NCI-H1436 (cell line): ENCODE results near the gene NTRK1.
A peak's percentile ranks its signal among the peaks of the same experiment; 100 is the strongest.

Experiments used
- DNase-seq: peaks from one replicate; lab custom pipeline; 2025; lab: John Stamatoyannopoulos, UW

Gene NTRK1

DNA sequence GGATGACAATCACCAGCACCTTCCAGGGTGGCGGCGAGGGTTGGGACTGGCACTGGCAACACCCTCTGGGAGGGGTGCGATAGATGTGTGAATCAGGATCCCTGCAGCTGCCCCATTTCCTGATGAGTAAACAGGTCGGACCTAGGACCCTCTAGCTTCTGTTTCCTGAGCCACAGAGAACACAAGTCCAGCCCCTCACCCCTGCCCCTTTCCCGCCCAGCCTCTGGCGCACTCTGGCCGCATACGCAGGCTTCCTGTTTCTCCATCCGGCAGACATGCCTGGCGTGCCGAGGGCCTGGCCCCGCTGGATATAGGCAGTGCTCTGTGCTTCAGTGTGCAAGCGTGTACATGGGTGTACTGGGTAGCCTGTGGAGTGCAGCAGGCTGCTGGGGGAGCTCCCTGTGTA is 37.5 kb downstream of the NTRK1 start:
- no peak for DNase-seq

DNA sequence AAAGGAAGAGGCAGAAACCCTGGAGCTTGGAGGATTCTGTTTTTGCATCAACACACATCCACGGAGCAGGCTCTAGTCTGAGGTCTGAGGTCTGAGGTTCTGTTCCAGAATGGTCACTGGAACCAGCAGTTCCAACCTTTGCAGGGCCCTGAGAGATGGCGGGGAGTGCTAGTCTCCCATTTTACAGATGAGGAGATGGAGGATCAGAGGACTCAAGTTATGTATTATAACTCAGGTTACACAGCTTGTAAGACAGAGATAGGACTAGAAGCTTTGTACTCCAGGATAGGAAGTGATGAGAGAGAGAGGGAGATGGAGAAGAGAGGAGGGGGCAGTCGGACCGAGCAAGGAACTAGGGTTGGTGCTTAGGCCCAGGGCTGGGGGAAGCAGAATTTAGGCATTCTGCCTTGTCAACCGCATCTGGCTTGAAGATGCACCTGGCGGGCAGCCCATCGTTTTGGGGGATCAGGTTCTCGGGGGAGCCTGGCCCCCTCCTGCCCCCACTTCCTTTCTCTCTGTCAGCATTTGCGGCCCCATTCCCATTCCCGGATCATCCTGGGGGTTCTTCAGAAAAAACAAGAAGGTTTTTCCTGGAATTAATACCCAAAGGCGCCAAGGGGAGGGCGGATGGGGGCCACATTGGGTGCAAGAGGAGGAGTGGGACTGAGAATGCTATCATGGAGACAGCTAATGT is 38.5 kb downstream of the NTRK1 start:
- DNase-seq = no peak

DNA sequence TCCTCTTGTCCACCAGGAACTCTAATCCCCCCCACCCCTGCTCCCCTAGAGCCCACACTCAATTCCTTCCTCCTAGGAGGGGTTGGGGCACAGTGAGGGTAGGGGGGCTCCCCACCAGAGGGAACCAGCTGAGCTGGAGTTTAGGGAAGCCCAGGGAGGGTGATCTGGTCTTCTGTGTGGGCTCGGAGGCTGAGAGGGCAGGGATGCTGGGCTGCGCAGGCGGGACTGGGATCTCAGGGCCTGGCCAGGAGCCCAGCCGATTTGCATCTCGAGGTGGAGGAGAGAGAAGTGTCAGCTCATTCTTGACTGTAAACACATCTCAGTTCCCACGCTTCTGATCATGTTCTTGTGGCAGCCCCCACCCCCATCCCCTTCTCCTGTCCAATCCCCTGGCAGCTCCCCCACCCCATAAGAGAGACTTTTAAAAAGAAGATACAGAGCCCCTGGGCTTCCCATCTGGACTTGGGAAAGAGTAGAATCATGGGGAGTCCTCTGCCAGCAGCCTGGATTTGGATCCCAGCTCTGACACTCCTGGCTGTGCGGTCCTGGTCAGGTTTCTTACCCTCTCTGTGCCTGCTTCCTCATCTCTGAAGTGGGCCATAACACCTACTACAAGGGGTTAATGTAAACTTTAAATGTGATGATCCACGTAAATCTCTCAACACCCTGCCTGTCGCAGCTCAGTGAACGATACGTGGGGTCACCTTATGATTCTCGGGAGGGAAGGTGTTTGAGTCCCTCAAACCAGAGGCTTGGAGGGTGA is 39.5 kb downstream of the NTRK1 start:
- no peak for DNase-seq

DNA sequence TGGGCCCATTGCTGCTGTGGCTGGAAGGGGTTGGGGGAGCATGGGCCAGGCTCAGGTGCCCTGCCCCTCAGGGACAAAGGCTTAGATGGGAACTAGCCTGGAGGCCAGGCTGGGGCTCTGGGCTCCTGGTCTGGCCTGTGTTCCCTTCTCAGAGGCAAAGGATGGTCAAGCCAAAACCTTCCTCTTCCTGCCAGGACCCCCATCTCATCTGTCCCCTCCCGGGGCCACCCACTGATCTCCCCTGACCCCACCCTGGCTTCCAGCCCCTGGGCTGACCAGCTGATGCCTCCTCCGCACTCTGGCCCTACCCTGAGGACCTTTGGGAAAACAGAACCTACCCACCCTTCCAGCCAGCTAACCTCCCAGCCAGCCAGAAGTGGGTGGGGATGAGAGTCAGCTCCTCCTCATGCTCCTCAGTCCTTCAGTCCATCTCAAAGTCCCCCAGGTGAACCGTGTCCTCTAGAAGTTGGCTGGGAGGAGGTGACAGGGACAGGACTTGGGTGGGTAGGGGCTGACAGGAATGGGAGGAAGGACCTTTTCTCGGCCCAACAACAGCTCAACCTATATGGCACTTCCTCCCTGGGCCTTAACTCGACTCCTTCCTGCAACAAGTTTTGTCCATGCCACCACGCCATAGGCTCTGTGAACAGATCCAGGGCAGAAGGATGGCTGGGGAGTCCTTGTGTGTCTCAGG is 40.4 kb downstream of the NTRK1 start:
- no peak for DNase-seq

DNA sequence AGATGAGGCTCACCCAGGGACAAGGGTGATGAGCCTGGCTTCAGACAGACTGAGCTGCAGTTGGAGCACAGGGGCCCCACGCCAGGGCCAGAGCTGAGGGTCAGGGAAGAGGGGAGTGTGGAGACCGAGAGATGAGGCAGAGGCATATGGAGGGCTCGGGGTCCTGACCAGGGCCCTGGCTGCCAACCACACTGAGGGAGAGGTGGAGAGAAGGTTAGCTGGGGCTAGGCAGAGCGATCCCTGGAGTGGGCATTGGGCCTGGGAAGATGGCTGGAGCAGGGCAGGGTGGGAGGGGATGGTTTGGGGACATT is 40.9 kb downstream of the NTRK1 start:
- DNase-seq = no peak

DNA sequence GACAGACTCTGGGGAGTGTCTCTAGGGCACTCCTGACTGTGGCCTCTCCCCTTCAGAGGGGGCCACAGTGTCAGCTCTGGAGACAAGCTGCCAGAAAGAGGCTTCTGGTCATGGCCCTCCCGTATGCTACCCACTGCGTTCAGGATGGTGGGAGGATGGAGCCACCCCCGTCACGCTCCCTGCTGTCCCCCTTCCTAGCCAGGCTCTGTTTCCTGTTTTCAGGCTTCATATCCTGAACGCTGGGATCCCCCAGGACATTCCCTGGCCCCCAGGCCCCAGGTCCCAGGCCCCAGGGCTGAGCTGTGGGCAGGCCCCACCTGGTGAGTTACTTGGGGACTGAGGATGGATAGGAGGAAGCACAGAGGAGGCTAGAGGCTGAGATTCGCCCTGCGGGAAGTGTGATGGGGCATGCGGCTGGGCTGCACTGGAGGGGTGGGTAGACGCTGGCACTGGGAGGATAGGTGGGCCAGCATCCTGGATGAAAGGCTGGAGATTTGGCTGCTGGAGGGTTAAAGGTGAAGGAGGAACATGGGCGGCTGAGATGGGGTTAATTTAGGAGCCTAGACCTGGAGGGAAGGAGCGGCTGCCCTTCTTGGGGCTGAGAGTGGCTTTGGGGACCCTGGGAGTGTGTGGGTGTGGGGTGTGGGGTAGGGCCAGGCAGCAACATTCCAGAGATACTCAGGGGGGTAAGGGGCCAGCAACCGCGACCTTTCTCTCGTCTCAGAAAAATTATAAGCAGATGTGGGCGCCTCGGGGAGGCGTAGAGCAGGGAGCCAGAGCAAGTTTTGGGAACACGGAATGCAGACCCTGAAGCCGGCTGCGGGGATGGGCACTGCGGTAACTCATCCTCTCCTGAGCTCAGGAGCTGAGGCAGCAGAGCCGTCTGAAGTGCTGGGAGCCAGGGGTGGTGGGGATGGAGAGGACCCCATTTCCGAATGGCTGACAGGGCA is 41.6 kb downstream of the NTRK1 start:
- no peak for DNase-seq

DNA sequence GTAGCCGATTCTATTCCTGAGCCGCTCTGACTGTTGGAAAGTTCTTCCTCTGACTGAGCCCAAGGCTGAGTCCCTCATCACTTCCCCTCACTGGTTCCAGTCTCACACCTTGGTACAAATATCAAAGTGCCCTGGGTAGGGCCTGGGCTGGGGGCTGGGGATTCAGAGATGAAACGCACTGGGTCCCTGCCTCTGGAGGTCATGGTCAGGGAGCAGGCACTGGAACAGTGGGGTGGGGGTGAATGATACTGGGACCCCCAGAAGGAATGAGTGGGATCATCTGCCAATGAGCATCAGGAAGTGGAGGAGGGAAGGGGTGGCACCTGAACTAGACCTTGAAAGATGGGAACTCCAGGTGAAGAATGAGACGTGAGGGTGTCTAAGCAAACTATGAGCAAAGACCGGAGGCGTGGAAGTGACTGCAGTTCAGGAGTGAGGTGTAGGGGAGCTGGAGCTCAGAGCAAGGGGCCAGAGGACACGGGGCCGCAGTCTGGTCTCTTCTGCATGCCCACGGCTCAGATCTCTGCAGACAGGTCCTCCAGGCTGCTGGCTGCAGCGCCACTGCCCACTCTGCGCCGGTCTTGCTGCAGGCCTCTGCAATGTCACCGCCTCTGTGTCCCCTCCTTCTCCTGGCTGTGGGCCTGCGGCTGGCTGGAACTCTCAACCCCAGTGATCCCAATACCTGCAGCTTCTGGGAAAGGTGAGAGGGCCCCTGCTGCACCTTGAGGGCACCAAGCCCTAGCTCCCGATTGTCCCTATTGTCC is 42.8 kb downstream of the NTRK1 start:
- no peak for DNase-seq

DNA sequence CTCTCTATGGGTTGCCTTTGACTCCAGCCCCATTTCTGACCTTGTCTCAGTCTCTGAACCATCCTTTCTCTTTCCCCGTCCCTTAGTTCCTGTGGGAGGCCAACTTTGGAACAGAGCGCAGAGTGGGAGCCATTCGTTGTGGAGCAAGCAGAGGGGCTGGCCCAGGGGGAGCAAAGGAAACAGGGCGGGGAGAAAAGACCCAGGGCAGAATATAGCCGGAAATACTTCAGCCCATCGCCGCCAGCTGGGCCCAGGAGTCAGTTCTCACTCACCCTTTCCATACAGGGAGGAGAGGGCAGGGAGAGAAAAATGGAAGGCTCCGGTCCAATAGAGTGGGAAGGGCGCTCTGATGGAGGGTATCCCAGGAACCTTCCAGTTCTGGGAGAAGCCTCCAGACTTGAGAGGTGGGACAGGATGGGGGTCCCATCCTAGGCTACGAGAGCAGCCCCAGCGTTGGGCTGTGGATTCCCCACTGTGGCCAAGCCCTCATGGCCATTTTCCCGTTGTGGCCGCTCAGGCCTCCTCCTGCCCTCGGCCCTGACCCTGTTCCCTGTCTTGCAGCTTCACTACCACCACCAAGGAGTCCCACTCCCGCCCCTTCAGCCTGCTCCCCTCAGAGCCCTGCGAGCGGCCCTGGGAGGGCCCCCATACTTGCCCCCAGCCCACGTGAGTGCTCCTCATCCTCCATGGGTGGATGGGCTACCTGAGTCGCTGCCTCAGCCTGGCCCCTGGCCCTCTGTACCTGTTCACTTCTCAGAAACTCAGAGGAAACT is 43.7 kb downstream of the NTRK1 start:
- no peak for DNase-seq

DNA sequence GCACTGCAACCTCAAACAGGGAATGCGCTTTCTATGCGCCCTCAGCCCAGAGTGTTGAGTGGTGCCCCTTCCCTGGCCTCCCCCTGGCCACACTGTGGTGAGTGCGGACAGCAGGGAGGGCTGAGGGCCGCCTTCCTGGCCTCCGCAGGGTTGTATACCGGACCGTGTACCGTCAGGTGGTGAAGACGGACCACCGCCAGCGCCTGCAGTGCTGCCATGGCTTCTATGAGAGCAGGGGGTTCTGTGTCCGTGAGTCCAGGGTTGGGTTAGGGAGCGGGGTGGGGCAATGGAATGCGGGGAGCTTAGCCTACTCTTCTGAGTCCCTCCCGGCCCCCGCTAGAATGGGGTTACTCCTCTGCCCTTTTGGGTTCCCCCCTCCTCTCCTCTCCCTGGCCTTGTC is 44.5 kb downstream of the NTRK1 start:
- no peak for DNase-seq

DNA sequence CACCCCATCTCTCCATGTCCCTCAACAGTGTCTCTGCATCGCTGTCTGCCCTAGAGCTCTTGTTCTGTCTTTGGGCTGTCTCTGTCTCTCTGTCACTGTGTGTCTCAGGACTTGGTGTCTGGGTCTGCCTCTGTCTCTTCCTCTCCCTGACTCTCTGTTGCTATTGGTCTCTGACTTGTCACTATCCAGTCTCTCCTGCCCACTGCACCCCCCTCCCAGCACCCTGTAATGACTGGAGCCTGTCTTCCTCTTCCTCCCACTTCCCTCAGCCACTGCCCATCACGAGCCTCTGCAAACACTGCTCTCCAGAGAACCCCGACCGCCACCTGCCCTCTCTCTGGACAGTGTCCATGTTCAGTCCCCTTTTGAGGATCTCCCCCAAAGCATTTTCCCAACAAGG is 45.0 kb downstream of the NTRK1 start:
- DNase-seq = no peak

DNA sequence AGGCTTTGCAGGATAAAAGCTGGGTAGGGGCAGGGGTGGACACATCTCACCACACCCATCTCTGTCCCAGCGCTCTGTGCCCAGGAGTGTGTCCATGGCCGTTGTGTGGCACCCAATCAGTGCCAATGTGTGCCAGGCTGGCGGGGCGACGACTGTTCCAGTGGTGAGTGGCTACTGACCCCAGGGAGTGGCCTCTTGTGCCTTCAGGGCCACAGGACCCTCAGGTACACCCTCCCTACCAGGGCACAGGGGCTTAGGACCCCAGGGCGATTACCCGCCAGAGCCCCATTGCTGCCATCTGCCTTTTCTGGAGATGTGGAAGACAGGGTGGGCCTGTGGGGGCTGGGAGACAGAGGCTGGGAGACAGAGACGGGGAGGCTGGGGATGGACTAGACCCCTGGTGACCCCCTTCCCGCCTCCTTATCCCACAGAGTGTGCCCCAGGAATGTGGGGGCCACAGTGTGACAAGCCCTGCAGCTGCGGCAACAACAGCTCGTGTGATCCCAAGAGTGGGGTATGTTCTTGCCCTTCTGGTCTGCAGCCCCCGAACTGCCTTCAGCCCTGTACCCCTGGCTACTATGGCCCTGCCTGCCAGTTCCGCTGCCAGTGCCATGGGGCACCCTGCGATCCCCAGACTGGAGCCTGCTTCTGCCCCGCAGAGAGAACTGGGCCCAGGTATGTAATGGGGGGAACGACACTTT is 45.7 kb downstream of the NTRK1 start:
- no peak for DNase-seq

DNA sequence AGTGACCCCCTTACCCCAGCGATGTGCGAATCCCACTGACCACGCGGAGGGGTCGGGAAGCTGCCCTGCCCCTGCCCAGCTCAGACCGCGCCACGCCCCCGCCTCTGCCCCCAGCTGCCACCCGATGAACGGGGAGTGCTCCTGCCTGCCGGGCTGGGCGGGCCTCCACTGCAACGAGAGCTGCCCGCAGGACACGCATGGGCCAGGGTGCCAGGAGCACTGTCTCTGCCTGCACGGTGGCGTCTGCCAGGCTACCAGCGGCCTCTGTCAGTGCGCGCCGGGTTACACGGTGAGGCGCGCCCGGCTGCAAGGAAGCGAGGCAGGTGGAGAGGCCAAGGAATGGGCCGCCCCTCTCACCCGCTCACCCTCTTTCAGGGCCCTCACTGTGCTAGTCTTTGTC is 47.9 kb downstream of the NTRK1 start:
- no peak for DNase-seq

DNA sequence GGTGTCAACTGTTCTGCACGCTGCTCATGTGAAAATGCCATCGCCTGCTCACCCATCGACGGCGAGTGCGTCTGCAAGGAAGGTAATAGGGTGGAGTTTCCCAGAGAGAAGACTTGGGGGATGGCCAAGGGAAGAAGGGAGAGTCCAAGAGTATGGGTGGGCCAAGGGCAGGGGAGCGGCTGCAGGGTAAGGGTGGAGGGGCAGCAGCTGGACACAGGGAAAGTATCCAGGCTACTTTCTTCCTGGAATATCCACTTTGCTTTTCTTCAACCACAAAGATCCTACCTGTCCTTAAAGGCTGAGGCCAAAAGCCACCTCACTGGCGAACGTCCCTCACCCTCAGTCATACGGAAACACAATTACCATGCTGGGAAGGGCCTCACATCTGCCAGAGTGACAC is 48.3 kb downstream of the NTRK1 start:
- DNase-seq = no peak

DNA sequence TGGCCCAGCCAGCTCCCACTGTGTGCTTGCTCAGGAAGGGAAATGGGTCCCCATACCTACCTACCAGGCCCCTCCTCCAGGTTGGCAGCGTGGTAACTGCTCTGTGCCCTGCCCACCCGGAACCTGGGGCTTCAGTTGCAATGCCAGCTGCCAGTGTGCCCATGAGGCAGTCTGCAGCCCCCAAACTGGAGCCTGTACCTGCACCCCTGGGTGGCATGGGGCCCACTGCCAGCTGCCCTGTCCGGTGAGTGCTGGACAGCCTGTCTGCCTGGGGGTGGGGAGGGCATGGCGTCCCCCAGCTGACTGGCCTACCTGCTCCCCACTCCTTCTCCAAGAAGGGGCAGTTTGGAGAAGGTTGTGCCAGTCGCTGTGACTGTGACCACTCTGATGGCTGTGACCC is 49.0 kb downstream of the NTRK1 start:
- DNase-seq = no peak

DNA sequence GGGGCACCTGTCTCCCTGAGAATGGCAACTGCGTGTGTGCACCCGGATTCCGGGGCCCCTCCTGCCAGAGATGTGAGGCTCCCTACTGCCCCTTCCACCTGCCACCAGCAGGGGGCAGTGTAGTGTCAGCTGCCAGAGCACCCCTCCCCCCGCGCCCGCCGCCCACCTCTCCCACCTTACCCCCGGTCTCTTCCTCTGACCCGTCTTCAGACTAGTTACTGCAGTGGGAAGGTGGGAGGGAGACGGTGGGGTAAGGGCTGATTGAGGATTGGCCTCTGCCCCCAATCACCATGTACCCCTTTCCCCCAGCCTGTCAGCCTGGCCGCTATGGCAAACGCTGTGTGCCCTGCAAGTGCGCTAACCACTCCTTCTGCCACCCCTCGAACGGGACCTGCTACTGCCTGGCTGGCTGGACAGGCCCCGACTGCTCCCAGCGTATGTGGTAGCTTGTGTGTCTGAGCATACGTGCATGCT is 49.7 kb downstream of the NTRK1 start:
- peak; percentile 33 for DNase-seq

DNA sequence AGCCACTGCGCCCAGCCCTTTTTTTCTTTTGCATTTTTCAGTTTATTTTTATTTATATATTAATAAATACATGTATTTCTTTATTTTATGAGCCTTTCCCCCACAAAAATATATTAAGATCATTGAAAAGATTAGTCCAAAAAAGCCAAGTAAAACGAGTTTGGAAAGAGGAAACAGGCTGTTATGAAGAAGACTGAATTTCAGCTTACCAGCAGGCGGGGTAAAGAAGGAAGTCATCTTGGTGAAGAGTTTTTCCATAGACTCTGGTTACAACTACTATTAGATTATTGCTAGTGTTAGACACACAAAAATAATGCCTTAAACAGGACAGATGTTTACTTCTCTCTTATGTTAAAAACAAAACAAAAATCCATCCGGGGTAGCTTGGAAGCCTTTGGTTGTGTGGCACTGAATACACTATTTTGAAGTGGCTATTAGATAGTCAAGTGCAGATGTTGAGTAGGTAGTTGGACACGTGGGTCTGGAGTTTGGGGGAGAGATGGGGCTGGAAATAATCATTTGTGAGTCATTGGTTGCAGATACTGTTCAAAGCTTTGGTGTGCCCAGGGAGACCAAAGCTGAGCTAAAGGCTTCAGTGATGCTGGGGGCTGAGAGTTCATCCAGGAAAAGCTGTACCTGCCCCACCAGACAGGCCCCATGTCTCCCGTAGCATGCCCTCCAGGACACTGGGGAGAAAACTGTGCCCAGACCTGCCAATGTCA is 51.1 kb downstream of the NTRK1 start:
- no peak for DNase-seq

DNA sequence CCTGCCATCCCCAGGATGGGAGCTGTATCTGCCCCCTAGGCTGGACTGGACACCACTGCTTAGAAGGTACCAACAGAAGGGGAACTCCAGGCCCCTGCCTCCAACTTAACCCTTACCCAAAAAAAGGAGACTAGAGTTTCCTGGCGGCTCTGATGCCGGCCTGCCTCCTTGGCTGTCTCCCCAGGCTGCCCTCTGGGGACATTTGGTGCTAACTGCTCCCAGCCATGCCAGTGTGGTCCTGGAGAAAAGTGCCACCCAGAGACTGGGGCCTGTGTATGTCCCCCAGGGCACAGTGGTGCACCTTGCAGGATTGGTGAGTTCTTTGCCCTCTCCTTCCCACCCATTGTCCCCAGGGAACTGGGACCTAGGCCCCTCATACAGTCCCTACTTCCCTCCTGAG is 51.6 kb downstream of the NTRK1 start:
- no peak for DNase-seq

DNA sequence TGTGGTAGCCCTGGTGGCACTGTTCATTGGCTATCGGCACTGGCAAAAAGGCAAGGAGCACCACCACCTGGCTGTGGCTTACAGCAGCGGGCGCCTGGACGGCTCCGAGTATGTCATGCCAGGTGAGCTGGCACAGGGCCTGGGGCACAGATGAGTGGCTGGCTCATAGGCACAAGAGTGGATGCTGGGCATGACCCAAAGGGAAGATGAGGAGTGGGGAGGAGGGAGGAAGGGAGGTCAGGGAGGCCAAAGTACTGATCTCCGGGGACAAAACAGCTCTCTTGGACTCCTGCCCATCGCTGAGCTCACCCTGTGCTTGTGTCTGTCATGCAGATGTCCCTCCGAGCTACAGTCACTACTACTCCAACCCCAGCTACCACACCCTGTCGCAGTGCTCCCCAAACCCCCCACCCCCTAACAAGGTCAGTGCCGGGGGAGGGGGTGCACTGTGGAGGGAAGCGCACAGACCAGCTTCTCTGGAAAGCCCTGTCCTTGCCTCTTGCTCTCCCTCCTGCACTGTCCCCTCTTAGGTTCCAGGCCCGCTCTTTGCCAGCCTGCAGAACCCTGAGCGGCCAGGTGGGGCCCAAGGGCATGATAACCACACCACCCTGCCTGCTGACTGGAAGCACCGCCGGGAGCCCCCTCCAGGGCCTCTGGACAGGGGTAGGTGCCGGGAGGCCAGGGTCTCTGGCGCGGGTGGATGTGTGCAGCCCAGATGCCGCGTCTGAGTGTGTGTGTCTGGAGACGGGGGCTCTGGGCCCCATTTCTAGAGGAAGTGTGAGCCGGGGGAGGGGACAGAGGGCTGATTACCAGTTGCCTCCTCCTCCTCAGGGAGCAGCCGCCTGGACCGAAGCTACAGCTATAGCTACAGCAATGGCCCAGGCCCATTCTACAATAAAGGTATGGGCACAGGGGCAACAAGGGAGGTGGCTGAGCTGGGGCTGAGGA is 52.5 kb downstream of the NTRK1 start:
- no peak for DNase-seq
